NCI-H524 (cell line): ENCODE data around the gene MROH2A.
A peak's percentile ranks its signal among the peaks of the same experiment; 100 is the strongest.
"Not testable (repeated sequence)": the region's sequence is repeated elsewhere in the genome, so short reads cannot be mapped to it uniquely, and the experiment has no call there.

Experiments used
- DNase-seq, 2 experiments: peaks; one replicate each; lab custom pipeline; 2025; lab: John Stamatoyannopoulos, UW

The MROH2A gene

DNA sequence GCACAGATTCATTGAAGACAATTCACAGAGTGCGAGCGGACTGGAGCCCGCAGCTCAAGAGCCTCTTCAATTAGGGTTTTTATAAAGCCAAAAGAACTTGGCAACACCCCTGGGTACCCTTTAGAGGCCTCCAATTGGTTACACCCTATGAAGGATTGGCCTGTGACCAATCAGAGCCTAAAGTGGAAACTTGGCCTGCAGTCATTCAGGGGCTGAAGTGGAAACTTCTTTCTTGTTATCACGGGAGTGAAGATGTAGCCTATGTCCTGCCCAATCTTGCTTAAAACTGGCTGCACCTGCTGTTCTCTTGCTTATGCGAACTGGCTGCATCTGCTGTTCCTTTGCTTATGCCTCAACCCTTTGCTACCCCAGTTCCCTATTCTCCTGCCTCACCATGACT, 78.1 kb downstream of the MROH2A start:
- no peak for DNase-seq

DNA sequence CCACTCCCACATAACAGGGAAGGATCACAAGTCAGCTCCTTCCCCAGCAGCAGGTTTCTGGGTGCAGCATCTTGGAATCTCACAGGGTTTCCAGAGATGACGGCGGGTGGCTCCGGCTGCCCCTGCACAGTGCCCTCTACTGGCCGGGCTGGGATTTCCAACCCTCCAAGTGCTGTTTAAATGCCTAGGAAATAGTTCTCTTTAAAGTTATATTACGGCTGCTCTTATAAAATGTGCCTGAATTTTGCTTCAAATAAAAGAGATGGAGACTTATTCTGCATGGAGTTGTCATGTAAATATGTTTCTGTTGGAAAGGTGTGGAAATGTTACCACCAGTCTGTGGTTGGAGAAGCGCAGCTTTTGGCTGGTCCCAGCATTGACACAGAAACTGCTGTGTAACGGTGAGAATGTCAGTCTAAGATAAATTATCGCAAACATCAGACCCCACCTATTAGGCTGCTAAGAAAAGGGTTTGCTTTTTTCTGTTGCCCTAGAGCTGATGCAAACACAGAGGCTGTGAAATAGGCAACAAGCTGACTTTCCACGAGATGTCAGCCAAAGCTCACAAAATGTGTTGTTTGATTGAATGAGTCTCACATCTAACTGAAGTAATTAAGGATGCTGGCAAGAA, 79.5 kb downstream of the MROH2A start:
- no peak for DNase-seq

DNA sequence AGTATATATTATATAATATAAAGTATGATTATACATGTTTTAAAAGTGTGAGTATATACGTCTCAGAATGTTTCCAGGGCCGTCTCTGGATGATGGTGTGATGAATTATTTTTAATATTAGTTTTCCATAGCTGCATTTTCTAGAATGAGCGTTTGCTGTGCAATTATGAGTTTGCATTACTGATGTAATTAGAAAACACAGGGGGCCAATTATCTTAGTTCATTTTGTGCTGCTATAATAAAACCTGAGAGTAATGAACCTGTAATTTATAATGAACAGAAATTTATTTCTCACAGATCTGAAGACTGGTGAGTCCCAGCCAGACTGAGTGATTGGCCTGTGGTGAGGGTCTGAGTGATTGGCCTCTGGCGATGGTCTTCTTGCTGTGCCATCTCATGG, 80.2 kb downstream of the MROH2A start:
- DNase-seq: no peak

DNA sequence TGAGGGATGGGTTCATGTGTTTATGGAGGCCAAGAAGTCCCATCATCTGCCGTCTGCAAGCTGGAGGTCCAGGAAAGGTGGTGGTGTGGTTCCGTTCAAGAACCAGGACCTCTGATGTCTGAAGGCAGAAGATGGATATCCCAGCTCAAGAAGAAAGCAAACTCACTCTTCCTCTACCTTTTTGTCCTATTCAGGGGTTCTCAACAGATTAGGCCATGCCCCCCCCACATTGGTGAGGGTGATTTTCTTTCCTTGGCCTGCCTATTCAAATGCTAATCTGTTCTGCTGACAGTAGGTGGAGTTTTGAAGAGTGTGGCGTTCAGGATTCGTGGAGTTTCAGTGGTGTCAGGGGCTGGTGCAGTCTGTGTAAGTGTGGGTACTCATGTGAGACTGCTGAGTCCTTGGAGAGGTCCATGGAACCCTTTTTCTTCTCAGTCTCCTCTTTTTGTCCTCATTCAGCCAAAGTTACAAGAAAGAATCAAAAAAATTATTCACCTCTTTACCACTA, 84.2 kb downstream of the MROH2A start:
- DNase-seq: no peak

DNA sequence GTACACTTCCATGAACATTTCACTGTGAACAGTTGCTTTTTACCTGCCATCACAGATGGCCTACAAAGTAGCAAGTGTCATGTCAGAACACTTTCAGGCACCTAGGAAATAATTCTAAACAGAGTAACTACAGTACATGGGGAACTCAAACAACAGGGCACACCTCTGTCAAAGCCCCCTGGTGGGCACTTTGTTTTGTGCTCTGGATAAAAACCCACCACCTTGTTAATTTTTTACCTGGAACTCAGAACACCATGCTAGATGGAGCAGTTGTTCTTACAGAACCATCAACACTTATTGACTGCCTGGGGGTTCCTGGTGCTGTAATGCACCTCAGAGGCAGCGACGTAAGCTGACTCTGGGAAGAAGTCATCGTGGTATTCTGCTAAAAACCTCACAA, 87.7 kb downstream of the MROH2A start:
- DNase-seq: peak in 1 of 2 experiments; percentile 4

DNA sequence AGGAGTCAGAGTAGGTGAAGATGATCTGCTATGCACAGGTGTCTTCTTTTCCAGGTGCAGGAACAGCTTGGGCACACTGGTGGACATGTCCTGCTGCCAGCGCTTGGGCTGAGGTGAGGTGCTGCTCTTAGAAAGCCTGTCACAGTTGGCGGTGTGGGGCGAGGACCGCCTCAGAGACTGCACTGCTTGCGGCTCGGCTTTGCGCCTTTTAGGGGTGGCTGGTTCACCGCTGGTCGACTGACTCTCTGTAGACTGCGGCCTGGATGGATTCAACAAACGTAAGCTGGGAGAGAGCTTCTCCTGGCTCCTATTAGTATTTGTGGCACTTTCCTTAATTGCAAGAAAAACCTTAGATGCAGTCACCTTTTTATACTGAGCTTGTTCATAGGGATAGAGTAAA, 88.3 kb downstream of the MROH2A start:
- DNase-seq: no peak

DNA sequence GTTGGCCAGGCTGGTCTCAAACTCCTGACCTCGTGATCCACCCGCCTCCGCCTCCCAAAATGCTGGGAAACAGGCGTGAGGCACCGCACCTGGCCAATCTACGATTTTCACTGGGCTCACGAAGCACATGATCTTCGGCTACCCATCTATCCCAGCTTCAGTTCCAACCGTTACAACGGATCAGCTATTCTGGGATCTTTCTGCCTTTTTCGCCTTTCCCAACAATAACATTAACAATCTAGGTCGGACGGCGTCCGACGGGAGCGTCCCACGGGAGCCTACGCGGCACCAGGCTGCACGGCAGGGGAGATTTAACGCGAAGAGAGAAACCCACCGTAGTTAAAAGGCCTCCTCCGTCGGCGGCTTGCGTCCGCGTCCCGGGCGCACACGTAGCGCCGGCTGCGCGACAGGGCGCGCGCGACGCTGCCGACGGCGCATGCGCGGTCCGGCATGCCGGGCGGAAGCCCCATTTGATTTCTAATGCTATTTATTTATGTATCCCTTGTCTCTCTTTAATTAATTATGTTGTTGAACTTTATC, 89.9 kb downstream of the MROH2A start, which contains the start of gene MSL3B:
Gene MSL3B (minus strand): TSS at position 394 of the 540 bp plus-strand sequence.
- DNase-seq: peak; percentile 22 to 67

DNA sequence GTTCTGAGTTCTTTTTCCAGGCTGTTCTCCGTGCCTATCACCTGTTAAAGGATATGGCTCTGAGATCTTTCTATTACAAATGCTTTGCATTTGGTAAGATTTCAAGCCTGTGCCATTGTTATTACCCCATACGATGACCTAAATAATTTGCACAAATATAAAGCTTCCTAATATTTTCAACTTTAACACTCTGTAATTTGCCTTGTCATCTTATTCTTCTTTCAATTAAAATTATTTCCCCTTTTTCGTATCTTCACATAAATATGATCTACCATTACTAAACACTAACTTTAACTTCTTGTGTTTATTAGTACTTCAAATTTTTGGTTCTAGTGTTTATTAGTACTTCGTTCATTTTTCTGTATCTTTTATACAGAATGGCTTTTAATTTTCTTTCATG, 93.3 kb downstream of the MROH2A start:
- no peak for DNase-seq

DNA sequence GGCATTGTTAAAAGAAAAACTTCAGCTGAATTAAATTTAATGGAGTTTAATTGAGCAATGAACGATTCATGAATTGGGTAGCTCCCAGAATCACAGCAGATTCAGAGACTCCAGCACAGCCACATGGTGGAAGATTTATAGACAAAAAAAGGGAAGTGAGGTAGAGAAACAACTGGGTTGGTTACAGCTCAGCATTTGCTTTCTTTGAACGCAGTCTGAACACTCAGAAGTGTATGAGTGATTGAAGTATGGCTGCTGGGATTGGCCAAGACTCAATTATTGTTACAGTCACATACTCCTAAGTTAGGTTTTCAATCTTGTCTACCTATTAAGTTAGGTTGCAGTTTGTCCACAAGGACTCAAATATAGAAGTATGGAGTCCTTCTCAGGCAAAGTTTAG, 94.0 kb downstream of the MROH2A start:
- DNase-seq: not testable (repeated sequence)

DNA sequence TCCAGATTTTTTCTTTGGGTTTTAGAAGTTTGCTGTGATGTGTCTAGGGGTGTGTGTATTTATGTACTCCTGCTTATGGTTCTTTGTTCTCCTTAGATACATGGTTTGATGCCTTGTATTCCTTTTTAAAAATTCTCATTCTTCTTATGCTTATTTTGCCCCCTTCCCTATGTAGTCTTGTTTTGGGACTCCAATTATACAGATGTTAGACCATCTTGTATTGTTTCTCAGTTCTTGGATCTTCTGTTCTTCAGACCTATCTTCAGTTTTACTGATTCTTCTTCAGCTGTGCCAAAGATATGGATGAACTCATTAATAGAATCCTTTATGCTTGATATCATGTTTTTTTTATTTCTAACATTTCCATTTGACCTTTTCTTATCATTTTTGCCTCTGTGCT, 104.2 kb downstream of the MROH2A start:
- no peak for DNase-seq
